OCI-LY7 (cell line): Measurements from ENCODE around the gene ST8SIA2. TPM values are rescaled to one million over a fixed set of nuclear protein-coding genes. Genes with fewer than 3 reads are reported as not detected.
"Not testable (repeated sequence)": the region's sequence is repeated elsewhere in the genome, so short reads cannot be mapped to it uniquely, and the experiment has no call there.

Experiments
- BruUV-seq: library from RNA; stranded (reverse); fragments of 400-500 nt; replicated peaks from 2 replicates; lab custom pipeline; 2021; lab: Mats Ljungman, UMichigan
- CTCF ChIA-PET: fragments of 300-600 bp; sonication (Branson Sonifier 250); formaldehyde crosslinking; loops from one replicate; lab custom pipeline; 2022; ENCODE audit warnings: antibody characterized with exemption; ENCODE audit not compliant: unreplicated experiment; lab: Charles Lee
- POLR2A ChIA-PET: fragments of 300-600 bp; sonication (Branson Sonifier 250); formaldehyde crosslinking; loops from one replicate; lab custom pipeline; 2022; ENCODE audit warnings: antibody characterized with exemption; lab: Charles Lee
- DNase-seq: peaks from one replicate; pipeline ENCODE4 v3.0.0-alpha.2; 2015; ENCODE audit warnings: low spot score
- H2AFZ ChIP-seq: fragments of 200-600 bp; sonication (generic), shearing (Covaris generic); 2 replicates; pipeline ENCODE4 v1.6.1; 2014; ENCODE audit warnings: mild to moderate bottlenecking, antibody characterized with exemption, low read length, moderate library complexity
- H3K27ac ChIP-seq: fragments of 200-600 bp; sonication (generic); 2 replicates; pipeline ENCODE4 v1.5.1; 2014; ENCODE audit warnings: mixed run types, low read depth, mild to moderate bottlenecking, moderate library complexity, low read length, inconsistent platforms; ENCODE audit not compliant: poor library complexity, severe bottlenecking
- H3K36me3 ChIP-seq: fragments of 200-600 bp; sonication (generic); 2 replicates; pipeline ENCODE4 v1.6.1; 2014; ENCODE audit warnings: mild to moderate bottlenecking, antibody characterized with exemption, low read length, moderate library complexity, mixed read lengths; ENCODE audit not compliant: insufficient read depth
- H3K4me1 ChIP-seq: fragments of 200-600 bp; sonication (generic); 2 replicates; pipeline ENCODE4 v1.5.1; 2014; ENCODE audit warnings: mild to moderate bottlenecking, low read length; ENCODE audit not compliant: insufficient read depth, poor library complexity, severe bottlenecking
- H3K4me2 ChIP-seq: fragments of 200-600 bp; sonication (generic); 2 replicates; pipeline ENCODE4 v1.6.1; 2014; ENCODE audit warnings: mild to moderate bottlenecking, low read length
- H3K4me3 ChIP-seq: fragments of 200-600 bp; sonication (generic); 2 replicates; pipeline ENCODE4 v1.5.1; 2014; ENCODE audit warnings: mild to moderate bottlenecking, low read depth, low read length; ENCODE audit not compliant: poor library complexity, severe bottlenecking
- H3K79me2 ChIP-seq: fragments of 200-600 bp; sonication (generic); 2 replicates; pipeline ENCODE4 v1.6.1; 2016; ENCODE audit warnings: low read depth, mild to moderate bottlenecking, low read length, moderate library complexity, mixed read lengths; ENCODE audit not compliant: insufficient read depth
- H3K9me2 ChIP-seq: fragments of 200-600 bp; sonication (generic); 2 replicates; pipeline ENCODE4 v1.6.1; 2016; ENCODE audit warnings: mild to moderate bottlenecking, low read length, mixed read lengths; ENCODE audit not compliant: insufficient read depth
- H3K9me3 ChIP-seq: fragments of 200-600 bp; sonication (generic); 2 replicates; pipeline ENCODE4 v1.6.1; 2014; ENCODE audit warnings: mild to moderate bottlenecking, mixed run types, low read length, mixed read lengths
- H4K20me1 ChIP-seq: fragments of 200-600 bp; sonication (generic); 2 replicates; pipeline ENCODE4 v1.6.1; 2014; ENCODE audit warnings: mild to moderate bottlenecking, antibody characterized with exemption, low read length, moderate library complexity, mixed read lengths; ENCODE audit not compliant: insufficient read depth
- EZH2phosphoT487 ChIP-seq: fragments of 200-600 bp; sonication (generic); IDR thresholded peaks from 2 replicates; pipeline ENCODE4 v1.6.1; 2018; ENCODE audit warnings: low read depth, borderline replicate concordance, mild to moderate bottlenecking, mixed run types, antibody characterized with exemption, low read length, moderate library complexity, mixed read lengths
- intact Hi-C: fragments of 100-400 bp; cut with micrococcal nuclease; formaldehyde crosslinking; loops from one replicate; pipeline ENCODE4 v1.10.0; 2022; ENCODE audit not compliant: unreplicated experiment
- total RNA-seq, 2 experiments: library from RNA; depleted of rRNA in 1 of 2; stranded (reverse); fragments of >200 nt in 1 of 2; shearing (Covaris generic) in 1 of 2; gene quantifications; 2 replicates each; pipeline ENCODE4 v1.2.3, GENCODE V29; 2014 to 2022
- TF ChIP-seq, protein P1 (sequence below): fragments of 200-600 bp; sonication (generic); conservative IDR thresholded peaks from 2 replicates; pipeline ENCODE4 v1.5.1; 2014; ENCODE audit warnings: mild to moderate bottlenecking, antibody characterized with exemption, low read length, moderate library complexity, mixed read lengths

ST8SIA2 gene
- total RNA-seq, 2 experiments from 2014 or later, result not detected

DNA sequence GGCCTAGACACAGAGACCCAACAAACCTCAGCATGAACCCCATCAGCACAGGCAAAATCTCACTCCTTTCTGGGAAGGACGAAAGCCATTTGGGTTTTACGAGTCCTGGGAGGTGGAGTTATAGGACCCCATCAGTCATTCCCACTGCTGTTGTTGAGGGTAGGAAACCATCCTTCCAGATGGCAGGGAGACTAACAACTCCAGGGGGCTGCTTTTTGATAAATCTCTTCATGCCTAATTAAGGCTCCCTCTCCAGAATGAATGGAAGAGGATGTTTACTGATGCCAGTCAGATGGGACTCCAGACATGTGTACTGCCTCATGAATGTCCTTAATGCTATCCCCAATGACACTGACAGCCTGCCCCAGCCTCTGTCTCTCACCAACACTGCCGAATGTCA lies 75.3 kb downstream of the ST8SIA2 start:
- no peak overlapping the region for H3K27ac ChIP-seq
- H2AFZ ChIP-seq, result no peak overlapping the region
- no peaks in the 10 kb centered on the region for H3K36me3 ChIP-seq
- BruUV-seq, result no TSS peak
- no peaks in the 10 kb centered on the region for H3K4me1 ChIP-seq
- DNase-seq, result no peak
- H3K4me2 ChIP-seq, result no peak overlapping the region
- TF ChIP-seq, protein P1, sequence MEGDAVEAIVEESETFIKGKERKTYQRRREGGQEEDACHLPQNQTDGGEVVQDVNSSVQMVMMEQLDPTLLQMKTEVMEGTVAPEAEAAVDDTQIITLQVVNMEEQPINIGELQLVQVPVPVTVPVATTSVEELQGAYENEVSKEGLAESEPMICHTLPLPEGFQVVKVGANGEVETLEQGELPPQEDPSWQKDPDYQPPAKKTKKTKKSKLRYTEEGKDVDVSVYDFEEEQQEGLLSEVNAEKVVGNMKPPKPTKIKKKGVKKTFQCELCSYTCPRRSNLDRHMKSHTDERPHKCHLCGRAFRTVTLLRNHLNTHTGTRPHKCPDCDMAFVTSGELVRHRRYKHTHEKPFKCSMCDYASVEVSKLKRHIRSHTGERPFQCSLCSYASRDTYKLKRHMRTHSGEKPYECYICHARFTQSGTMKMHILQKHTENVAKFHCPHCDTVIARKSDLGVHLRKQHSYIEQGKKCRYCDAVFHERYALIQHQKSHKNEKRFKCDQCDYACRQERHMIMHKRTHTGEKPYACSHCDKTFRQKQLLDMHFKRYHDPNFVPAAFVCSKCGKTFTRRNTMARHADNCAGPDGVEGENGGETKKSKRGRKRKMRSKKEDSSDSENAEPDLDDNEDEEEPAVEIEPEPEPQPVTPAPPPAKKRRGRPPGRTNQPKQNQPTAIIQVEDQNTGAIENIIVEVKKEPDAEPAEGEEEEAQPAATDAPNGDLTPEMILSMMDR, result no peak
- no peak for TF ChIP-seq EZH2phosphoT487
- H3K4me3 ChIP-seq, result no peak overlapping the region
- intact Hi-C loops, result no loop called here
- ChIA-PET CTCF (no interaction called here), POLR2A (no interaction called here)
- H4K20me1 ChIP-seq, result no peaks in the 10 kb centered on the region
- no peaks in the 10 kb centered on the region for H3K9me3 ChIP-seq
- no peaks in the 10 kb centered on the region for H3K79me2 ChIP-seq
- no peaks in the 10 kb centered on the region for H3K9me2 ChIP-seq

- POLR2A ChIA-PET, result no interaction called here
- BruUV-seq, result no TSS peak
Measured at GRCh38 chr15:92471288-92471687, 77.6 kb downstream of the ST8SIA2 start.

DNA sequence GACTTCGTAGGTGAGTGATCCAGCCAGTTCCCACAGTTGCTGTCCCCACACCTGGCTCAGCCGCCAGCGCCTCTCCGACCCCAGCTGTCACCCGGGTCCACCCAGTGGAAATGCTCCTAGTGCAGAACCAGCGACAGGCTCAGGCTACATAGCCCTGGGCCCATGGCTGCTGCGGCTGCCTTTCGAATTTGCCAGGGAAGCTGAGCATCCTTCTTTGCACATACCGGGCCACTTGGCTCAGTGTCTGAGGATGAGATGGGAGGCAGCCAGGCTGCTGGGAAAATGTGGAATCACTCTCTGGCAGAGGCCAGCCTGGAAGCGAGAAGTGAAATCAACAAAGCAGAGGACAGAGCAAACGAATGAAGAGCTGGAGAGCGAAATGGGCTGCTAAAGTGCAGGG lies 80.1 kb downstream of the ST8SIA2 start:
- DNase-seq, result no peak
- no TSS peak for BruUV-seq
- TF ChIP-seq, protein P1, result no peak
- TF ChIP-seq EZH2phosphoT487, result no peak

More at GRCh38 chr15:92471288-92471687, 77.6 kb downstream of the ST8SIA2 start:
- Histone ChIP-seq H3K9me3 (no peaks in the 10 kb centered on the region), H3K36me3 (no peaks in the 10 kb centered on the region), H3K79me2 (no peaks in the 10 kb centered on the region), H3K4me2 (no peak overlapping the region), H2AFZ (no peak overlapping the region), H3K27ac (no peak overlapping the region), H4K20me1 (no peaks in the 10 kb centered on the region), H3K9me2 (no peaks in the 10 kb centered on the region), H3K4me3 (no peak overlapping the region), H3K4me1 (no peaks in the 10 kb centered on the region)
- CTCF ChIA-PET, result no interaction called here
- no peak for DNase-seq
- TF ChIP-seq, protein P1, result no peak
- no peak for TF ChIP-seq EZH2phosphoT487
- intact Hi-C loops, result no loop called here

GRCh38 chr15:92479730-92480129 lies 86.0 kb downstream of the ST8SIA2 start:
- POLR2A ChIA-PET, result interaction anchor here (0.5 kb wide), 1 partner anchor 1116 kb away, joined by 5 read pairs; no protein-coding TSS in a partner anchor

More for the DNA sequence above, 80.1 kb downstream of the ST8SIA2 start:
- no peaks in the 10 kb centered on the region for H3K36me3 ChIP-seq
- H3K79me2 ChIP-seq, result no peaks in the 10 kb centered on the region
- ChIA-PET POLR2A (no interaction called here), CTCF (no interaction called here)
- no peak overlapping the region for H3K4me2 ChIP-seq
- no peaks in the 10 kb centered on the region for H4K20me1 ChIP-seq
- H2AFZ ChIP-seq, result no peak overlapping the region
- no peaks in the 10 kb centered on the region for H3K4me1 ChIP-seq
- H3K4me3 ChIP-seq, result no peak overlapping the region
- H3K27ac ChIP-seq, result no peak overlapping the region
- no peaks in the 10 kb centered on the region for H3K9me2 ChIP-seq
- intact Hi-C loops, result no loop called here
- no peaks in the 10 kb centered on the region for H3K9me3 ChIP-seq

More at GRCh38 chr15:92479730-92480129, 86.0 kb downstream of the ST8SIA2 start:
- H4K20me1 ChIP-seq, H3K9me2 ChIP-seq, H3K4me1 ChIP-seq, BruUV-seq, DNase-seq, H3K79me2 ChIP-seq, H3K27ac ChIP-seq, H3K36me3 ChIP-seq, intact Hi-C loops, H2AFZ ChIP-seq, CTCF ChIA-PET, H3K4me2 ChIP-seq, H3K9me3 ChIP-seq, H3K4me3 ChIP-seq: not testable (repeated sequence)
